Muscle layer of duodenum (tissue), 2 donors: ENCODE measurements around the gene CKS1B.
"Not testable (repeated sequence)": the region's sequence is repeated elsewhere in the genome, so short reads cannot be mapped to it uniquely, and the experiment has no call there.

ENCODE experiments used
- H3K27ac ChIP-seq: one replicate; pipeline ENCODE4 v1.7.0; 2013; ENCODE audit warnings: mild to moderate bottlenecking, low read length
- H3K27me3 ChIP-seq: one replicate; pipeline ENCODE4 v1.7.0; 2013; ENCODE audit warnings: low read depth, mild to moderate bottlenecking, control low read depth, low read length
- H3K36me3 ChIP-seq, 2 donors: one replicate each; pipeline ENCODE4 v1.7.0; 2013; ENCODE audit warnings: low read length in 2 of 2, control low read depth in 1 of 2, mild to moderate bottlenecking in 1 of 2; ENCODE audit not compliant: insufficient read depth in 2 of 2, control insufficient read depth in 1 of 2
- H3K4me1 ChIP-seq, 2 donors: one replicate each; pipeline ENCODE4 v1.7.0; 2013; ENCODE audit warnings: low read length in 2 of 2, mild to moderate bottlenecking in 2 of 2, control low read depth in 1 of 2, moderate library complexity in 1 of 2; ENCODE audit not compliant: insufficient read depth in 2 of 2, control insufficient read depth in 1 of 2
- H3K4me3 ChIP-seq, 2 donors: one replicate each; pipeline ENCODE4 v1.7.0; 2013; ENCODE audit warnings: low read length in 2 of 2, low read depth in 1 of 2, mild to moderate bottlenecking in 1 of 2
- H3K9me3 ChIP-seq, 2 donors: one replicate each; pipeline ENCODE4 v1.7.0; 2013; ENCODE audit warnings: low read length in 2 of 2, control low read depth in 1 of 2, mild to moderate bottlenecking in 1 of 2; ENCODE audit not compliant: control insufficient read depth in 1 of 2
- donor health status: healthy.

Gene CKS1B

DNA sequence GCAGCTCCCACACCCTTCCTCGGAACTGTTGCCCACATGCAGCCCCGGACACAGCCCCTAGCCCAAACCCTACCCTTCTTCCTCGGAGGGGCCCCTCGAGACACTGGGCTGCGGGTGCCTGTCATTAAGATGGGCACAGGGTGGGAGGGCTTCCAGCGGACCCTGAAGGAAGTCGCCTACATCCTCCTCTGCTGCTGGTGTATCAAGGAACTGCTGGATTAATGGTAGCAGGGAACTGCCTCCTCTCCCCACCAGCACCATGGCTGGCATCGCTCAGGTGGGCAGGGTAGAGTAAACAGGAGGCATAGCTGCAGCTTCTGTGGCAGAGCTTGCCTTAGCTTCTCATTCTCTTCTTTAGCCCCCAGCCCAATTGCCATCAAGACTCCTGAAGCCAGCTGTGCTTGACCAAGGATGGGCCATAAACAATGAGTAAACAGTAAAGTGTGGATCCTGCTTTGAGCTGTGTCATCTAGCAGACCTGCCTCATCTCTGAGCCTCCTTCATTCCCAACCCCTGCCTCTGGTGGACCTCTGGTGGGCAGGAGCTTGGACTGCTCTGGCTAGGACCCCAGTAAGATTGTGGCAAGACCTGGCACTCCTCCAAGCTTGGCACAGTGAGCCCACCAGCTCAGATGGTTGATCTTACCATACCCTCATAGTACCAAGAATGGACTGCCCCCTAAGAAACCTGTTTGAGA is 19.2 kb downstream of the CKS1B start, which contains the start of gene LENEP:
Gene LENEP (plus strand): TSS at position 15 of the 697 bp plus-strand sequence. CDS start 22 bp downstream, at position 37.
- H3K4me1 ChIP-seq = peaks cover under 1 to 4% of the 10 kb centered on the region in 2 donors
- H3K36me3 ChIP-seq = peaks cover 5 to 16% of the 10 kb centered on the region in 2 donors
- H3K4me3 ChIP-seq = no peak within 1 kb of the TSS
- no peak within 1 kb of the TSS for H3K27ac ChIP-seq
- no peaks in the 10 kb centered on the region for H3K9me3 ChIP-seq
- H3K27me3 ChIP-seq = no peaks in the 10 kb centered on the region

DNA sequence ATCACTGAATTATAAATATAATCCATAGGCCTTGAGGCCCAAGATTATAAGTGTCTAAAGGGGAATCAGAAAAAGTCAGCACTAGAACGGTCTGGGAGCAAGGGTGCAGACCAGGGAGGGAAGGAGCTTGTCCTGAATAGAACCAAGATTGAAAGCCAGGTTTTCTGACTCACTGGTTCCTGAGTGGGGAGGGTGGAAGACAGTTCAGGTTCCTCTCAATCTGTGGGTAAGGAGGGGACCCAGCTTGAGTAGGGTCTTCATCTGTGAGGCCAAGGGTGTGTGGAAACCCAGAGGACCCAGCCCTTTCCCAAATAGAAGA is 19.7 kb downstream of the CKS1B start:
- peaks cover under 1 to 11% of the 10 kb centered on the region in 2 donors for H3K36me3 ChIP-seq
- H3K27me3 ChIP-seq = no peaks in the 10 kb centered on the region
- H3K4me3 ChIP-seq = no peak overlapping the region
- no peak overlapping the region for H3K27ac ChIP-seq
- H3K4me1 ChIP-seq = peaks cover 4 to 5% of the 10 kb centered on the region in 2 donors
- H3K9me3 ChIP-seq = no peaks in the 10 kb centered on the region

- Histone ChIP-seq H3K4me1 (peaks cover 4 to 8% of the 10 kb centered on the region in 2 donors), H3K4me3 (no peak overlapping the region), H3K9me3 (no peaks in the 10 kb centered on the region), H3K27me3 (no peaks in the 10 kb centered on the region), H3K27ac (no peak overlapping the region), H3K36me3 (peaks cover 0 to 11% of the 10 kb centered on the region in 2 donors)
These were observed 20.1 kb downstream of the CKS1B start for GRCh38 chr1:154994591-154994990.

DNA sequence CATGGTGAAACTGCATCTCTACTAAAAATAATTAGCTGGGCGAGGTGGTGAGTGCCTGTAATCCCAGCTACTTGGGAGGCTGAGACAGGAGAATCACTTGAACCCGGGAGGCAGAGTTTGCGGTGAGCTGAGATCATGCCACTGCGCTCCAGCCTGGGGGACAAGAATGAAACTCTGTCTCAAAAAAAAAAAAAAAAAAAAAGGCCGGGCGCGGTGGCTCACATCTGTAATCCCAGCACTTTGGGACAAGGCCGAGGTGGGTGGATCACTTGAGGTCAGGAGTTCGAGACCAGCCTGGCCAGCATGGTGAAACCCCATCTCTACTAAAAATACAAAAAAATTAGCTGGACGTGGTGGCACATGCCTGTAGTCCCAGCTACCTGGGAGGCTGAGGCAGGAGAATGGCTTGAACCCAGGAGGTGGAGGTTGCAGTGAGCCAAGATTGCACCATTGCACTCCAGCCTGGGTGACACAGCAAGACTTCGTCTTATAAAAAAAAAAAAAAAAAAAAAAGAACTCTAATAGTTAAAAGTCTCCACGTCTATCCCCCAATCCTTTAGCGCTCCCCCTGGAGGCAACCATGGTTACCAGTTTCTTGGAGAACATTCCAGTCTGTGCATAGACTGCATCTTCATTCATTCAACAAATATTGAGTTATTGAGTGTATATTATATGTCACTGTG is 21.0 kb downstream of the CKS1B start:
- not testable (repeated sequence) for H3K27me3 ChIP-seq, H3K4me3 ChIP-seq, H3K9me3 ChIP-seq, H3K27ac ChIP-seq, H3K36me3 ChIP-seq
- H3K4me1 ChIP-seq = peaks cover 4 to 13% of the 10 kb centered on the region in 2 donors

GRCh38 chr1:154996966-154997701 is 22.7 kb downstream of the CKS1B start:
- no peak overlapping the region for H3K4me3 ChIP-seq
- H3K27ac ChIP-seq = no peak overlapping the region
- no peaks in the 10 kb centered on the region for H3K27me3 ChIP-seq
- peaks cover 4 to 13% of the 10 kb centered on the region in 2 donors for H3K4me1 ChIP-seq
- H3K36me3 ChIP-seq = peaks cover 0 to 9% of the 10 kb centered on the region in 2 donors
- H3K9me3 ChIP-seq = no peaks in the 10 kb centered on the region

DNA sequence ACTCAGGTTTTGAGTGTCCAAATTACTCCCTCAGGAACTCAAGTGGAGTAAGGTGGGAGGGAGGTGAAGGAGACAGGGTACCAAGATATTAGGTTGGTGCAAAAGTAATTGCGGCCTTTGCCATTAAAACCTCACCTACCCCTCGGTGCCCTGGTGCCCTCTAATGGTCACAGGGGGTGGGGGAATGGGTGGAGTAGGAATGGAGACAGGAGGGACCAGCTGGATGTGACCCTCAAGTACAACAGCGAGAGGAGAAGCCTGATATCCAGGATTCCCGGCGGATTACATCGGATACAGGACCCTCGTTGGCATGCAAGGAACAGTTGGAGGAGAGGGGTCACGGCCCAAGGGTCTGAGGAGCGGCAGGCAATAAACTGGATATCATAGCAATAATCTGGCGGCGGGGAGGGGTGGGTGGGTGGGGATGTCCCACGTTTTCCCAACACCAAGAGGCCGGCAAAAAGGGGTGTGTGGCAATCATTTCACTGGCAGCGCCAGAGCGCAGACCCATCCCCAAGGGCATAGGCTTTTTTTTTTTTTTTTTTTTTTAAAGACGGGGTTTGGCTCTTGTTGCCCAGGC is 23.8 kb downstream of the CKS1B start:
- Histone ChIP-seq H3K4me1 (peaks cover 4 to 13% of the 10 kb centered on the region in 2 donors), H3K4me3 (no peak overlapping the region), H3K9me3 (no peaks in the 10 kb centered on the region), H3K36me3 (peaks cover 0 to 5% of the 10 kb centered on the region in 2 donors), H3K27ac (no peak overlapping the region), H3K27me3 (no peaks in the 10 kb centered on the region)

DNA sequence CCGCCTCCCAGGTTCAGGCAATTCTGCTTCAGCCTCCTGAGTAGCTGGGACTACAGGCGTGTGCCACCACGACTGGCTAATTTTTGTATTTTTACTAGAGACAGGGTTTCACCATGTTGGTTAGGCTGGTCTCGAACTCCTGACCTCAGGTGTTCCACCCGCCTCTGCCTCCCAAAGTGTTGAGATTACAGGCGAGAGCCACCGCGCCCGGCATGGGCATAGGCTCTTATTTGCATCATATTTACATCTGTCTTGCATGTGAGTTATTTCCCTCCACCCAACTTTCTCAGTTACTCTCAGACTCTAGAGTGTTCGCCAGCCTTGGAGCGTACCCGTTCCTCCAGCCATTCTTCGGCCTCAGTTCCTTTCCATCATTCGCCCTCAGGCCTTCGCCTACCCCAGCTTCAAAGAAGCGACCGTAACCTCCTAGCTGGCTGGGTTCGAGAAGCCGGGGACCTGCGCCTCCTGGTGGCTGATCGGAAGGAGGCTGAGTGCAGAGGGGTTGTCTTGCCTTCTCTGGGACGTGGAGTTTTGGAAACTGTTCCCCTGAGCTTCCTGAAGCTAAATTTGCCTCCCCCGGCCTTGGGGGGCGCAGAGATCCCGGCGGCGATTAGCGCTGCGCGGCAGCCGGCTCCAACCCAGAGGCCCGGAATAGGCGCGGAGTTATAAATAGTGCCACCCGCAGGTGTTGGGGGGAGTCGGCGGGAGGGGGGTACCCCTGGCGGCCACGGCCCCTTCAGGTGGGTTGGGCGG is 24.5 kb downstream of the CKS1B start:
- Histone ChIP-seq H3K4me1 (peaks cover 4 to 17% of the 10 kb centered on the region in 2 donors), H3K36me3 (peaks cover 0 to 5% of the 10 kb centered on the region in 2 donors), H3K27ac (no peak overlapping the region), H3K27me3 (no peaks in the 10 kb centered on the region), H3K9me3 (no peaks in the 10 kb centered on the region), H3K4me3 (peak overlapping the region; percentile 16 to 89)

DNA sequence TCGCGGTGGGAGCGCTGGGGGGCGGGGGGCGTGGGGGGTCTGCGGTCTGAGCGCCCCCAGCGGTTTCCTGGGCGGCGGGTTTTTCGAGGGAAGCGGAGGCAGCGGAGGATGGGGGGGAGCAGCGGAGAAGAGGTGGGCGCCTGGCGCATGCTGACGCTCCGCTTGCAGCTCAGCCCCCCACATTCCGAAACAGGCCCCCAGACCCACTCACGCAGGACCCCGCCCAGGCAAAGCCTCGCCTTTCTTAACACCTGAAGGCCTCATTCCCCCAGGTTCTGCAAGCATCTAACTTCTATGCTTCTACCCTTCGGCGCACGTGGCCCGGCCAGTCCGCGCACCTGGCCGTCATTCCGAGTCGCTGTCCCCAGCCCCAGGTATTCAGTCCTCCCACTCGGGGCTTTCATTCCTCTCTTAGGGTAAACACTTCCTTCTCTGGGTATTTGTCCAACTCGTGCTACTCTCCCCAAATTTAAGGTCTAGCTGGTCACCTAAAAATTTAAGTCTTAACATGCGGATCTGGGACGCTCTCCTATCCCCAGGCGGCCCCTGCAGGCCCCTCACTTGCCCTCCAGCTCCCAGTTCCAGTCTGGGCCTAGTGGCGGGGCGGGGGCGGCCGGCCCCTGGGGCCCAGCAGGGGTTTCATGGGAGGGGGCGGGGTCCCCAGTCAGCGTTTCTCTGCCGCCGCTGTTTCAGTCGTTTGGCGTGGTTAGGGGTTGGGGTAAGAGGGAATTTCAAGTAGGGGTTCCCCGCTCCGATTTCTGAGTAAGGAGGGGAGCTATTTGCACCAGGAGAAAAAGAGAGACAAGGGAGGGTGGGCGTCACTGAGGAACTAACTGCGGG is 25.3 kb downstream of the CKS1B start:
- peaks cover 0 to 5% of the 10 kb centered on the region in 2 donors for H3K36me3 ChIP-seq
- peak overlapping the region; percentile 59 to 89 for H3K4me3 ChIP-seq
- H3K27me3 ChIP-seq = no peaks in the 10 kb centered on the region
- peak overlapping the region; percentile 86 for H3K27ac ChIP-seq
- no peaks in the 10 kb centered on the region for H3K9me3 ChIP-seq
- peaks cover 4 to 25% of the 10 kb centered on the region in 2 donors for H3K4me1 ChIP-seq

- H3K9me3 ChIP-seq = no peaks in the 10 kb centered on the region
- no peaks in the 10 kb centered on the region for H3K27me3 ChIP-seq
- peaks cover 4 to 31% of the 10 kb centered on the region in 2 donors for H3K4me1 ChIP-seq
- H3K27ac ChIP-seq = peak overlapping the region; percentile 96
- H3K4me3 ChIP-seq = peak overlapping the region; percentile 83 to 89
- peaks cover 0 to 5% of the 10 kb centered on the region in 2 donors for H3K36me3 ChIP-seq
These were observed 25.9 kb downstream of the CKS1B start for GRCh38 chr1:155000411-155000725.

DNA sequence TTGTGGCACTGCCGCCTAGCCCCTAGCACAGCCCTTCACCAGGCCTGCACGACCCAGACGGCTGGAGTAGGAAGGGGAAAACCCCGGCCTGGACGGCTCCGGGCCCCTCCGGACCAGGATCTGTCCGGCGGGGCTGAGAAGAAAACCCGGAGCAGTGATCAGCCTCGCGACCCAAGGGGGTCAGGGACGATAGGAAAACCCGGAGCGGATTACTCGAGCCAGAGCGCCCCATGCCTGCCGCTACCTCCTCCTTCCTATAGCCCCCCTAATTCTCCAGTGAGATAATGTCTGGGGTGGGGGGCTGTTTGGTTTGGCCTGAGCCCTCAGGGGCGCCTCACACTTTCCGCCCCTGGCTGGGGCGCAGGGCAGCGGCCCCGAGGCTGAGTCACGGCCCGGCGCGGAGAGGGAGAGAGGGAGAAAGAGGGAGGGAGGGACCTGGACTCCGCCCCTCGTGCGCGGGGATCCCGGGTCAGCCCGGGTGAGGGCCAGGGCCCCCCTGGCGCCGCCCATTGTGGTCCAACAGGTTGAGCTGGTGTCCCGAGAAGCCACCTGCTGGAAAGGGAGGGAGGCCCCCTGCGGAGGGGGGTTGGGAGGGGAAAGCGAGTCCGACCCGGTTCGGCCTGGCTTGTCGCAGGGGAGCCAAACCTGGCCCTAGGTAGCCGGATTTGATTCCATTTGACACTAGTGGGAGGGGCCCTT is 26.4 kb downstream of the CKS1B start:
- Histone ChIP-seq H3K36me3 (peaks cover 0 to 5% of the 10 kb centered on the region in 2 donors), H3K27ac (peak overlapping the region; percentile 96), H3K4me1 (peaks cover 3 to 34% of the 10 kb centered on the region in 2 donors), H3K4me3 (peak overlapping the region; percentile 83 to 89), H3K9me3 (no peaks in the 10 kb centered on the region), H3K27me3 (no peaks in the 10 kb centered on the region)
